Measurements from ENCODE around the gene ABHD12.

The ABHD12 gene

GRCh38 chr20:25351024-25351360, 39.6 kb downstream of the ABHD12 start:
- Histone ChIP-seq H3K4me2 (ENCODE audit: insufficient read depth, low read length) (no peak overlapping the region), H3K79me2 (ENCODE audit: insufficient read depth, low read length) (peaks cover 94% of the 10 kb centered on the region), H3K4me1 (ENCODE audit: insufficient read depth, low read length) (no peaks in the 10 kb centered on the region), H3K9me3 (ENCODE audit: insufficient read depth, low read length, severe bottlenecking) (no peaks in the 10 kb centered on the region), H4K20me1 (ENCODE audit: insufficient read depth, low read length) (peaks cover 39% of the 10 kb centered on the region), H3K4me3 (ENCODE audit: low read depth in 1 of 2, low read length in 2 of 2) (no peak overlapping the region), H2AFZ (ENCODE audit: low read depth, low read length) (no peak overlapping the region), H3K27me3 (ENCODE audit: insufficient read depth, low read length, poor library complexity) (no peaks in the 10 kb centered on the region), H3K36me3 (ENCODE audit: insufficient read depth, low read length) (0 out of 2 replicates have a peak, but pooled peaks cover 4% of the 10 kb centered on the region), H3K9ac (ENCODE audit: low read depth, low read length) (no peak overlapping the region), H3K27ac (ENCODE audit: low read length) (no peak overlapping the region)
- TF ChIP-seq EZH2 (IDR thresholded peaks at IDR 0.05; ENCODE audit: borderline replicate concordance, low read depth, low read length, severe bottlenecking), result no peak
- no peak for TF ChIP-seq CTCF (IDR thresholded peaks at IDR 0.05; ENCODE audit: borderline replicate concordance, extremely low read depth, low read length, poor library complexity, severe bottlenecking)
- no peak for DNase-seq
- ATAC-seq (ENCODE audit: insufficient read depth, low read depth), result no peak

GRCh38 chr20:25346349-25346748, 44.3 kb downstream of the ABHD12 start:
- H4K20me1 ChIP-seq (ENCODE audit: insufficient read depth, low read length), result peaks cover 44% of the 10 kb centered on the region
- no peak overlapping the region for H3K4me2 ChIP-seq (ENCODE audit: insufficient read depth, low read length)
- peaks cover 4% of the 10 kb centered on the region; the same call in 1 of the 2 replicates for H3K4me1 ChIP-seq (ENCODE audit: insufficient read depth, low read length)
- H3K36me3 ChIP-seq (ENCODE audit: insufficient read depth, low read length), result no peaks in the 10 kb centered on the region
- TF ChIP-seq CTCF (IDR thresholded peaks at IDR 0.05; ENCODE audit: borderline replicate concordance, extremely low read depth, low read length, poor library complexity, severe bottlenecking) (no peak), EZH2 (IDR thresholded peaks at IDR 0.05; ENCODE audit: borderline replicate concordance, low read depth, low read length, severe bottlenecking) (no peak)
- no peaks in the 10 kb centered on the region for H3K9me3 ChIP-seq (ENCODE audit: insufficient read depth, low read length, severe bottlenecking)
- H2AFZ ChIP-seq (ENCODE audit: low read depth, low read length), result no peak overlapping the region
- H3K79me2 ChIP-seq (ENCODE audit: insufficient read depth, low read length), result peaks cover 98% of the 10 kb centered on the region
- no peak overlapping the region for H3K4me3 ChIP-seq (ENCODE audit: low read depth in 1 of 2, low read length in 2 of 2)
- no peak overlapping the region for H3K27ac ChIP-seq (ENCODE audit: low read length)
- no peak overlapping the region for H3K9ac ChIP-seq (ENCODE audit: low read depth, low read length)
- H3K27me3 ChIP-seq (ENCODE audit: insufficient read depth, low read length, poor library complexity), result no peaks in the 10 kb centered on the region
- no peak for DNase-seq
- ATAC-seq (ENCODE audit: insufficient read depth, low read depth), result no peak; the same call in 2 of the 3 replicates

- H3K27ac ChIP-seq (ENCODE audit: low read length), result no peak overlapping the region
- H3K4me2 ChIP-seq (ENCODE audit: insufficient read depth, low read length), result no peak overlapping the region
- no peaks in the 10 kb centered on the region for H3K36me3 ChIP-seq (ENCODE audit: insufficient read depth, low read length)
- H4K20me1 ChIP-seq (ENCODE audit: insufficient read depth, low read length), result peaks cover 46% of the 10 kb centered on the region
- no peak overlapping the region for H2AFZ ChIP-seq (ENCODE audit: low read depth, low read length)
- ATAC-seq (ENCODE audit: insufficient read depth, low read depth) (no peak), DNase-seq (no peak)
- H3K9me3 ChIP-seq (ENCODE audit: insufficient read depth, low read length, severe bottlenecking), result no peaks in the 10 kb centered on the region
- H3K27me3 ChIP-seq (ENCODE audit: insufficient read depth, low read length, poor library complexity), result no peaks in the 10 kb centered on the region
- TF ChIP-seq EZH2 (IDR thresholded peaks at IDR 0.05; ENCODE audit: borderline replicate concordance, low read depth, low read length, severe bottlenecking) (no peak), CTCF (IDR thresholded peaks at IDR 0.05; ENCODE audit: borderline replicate concordance, extremely low read depth, low read length, poor library complexity, severe bottlenecking) (no peak)
- no peak overlapping the region for H3K9ac ChIP-seq (ENCODE audit: low read depth, low read length)
- no peak overlapping the region for H3K4me3 ChIP-seq (ENCODE audit: low read depth in 1 of 2, low read length in 2 of 2)
- H3K4me1 ChIP-seq (ENCODE audit: insufficient read depth, low read length), result peaks cover 4% of the 10 kb centered on the region; the same call in 1 of the 2 replicates
- peaks cover 98% of the 10 kb centered on the region for H3K79me2 ChIP-seq (ENCODE audit: insufficient read depth, low read length)
Observed at GRCh38 chr20:25345721-25346120, 44.9 kb downstream of the ABHD12 start.

GRCh38 chr20:25344634-25345033, 46.0 kb downstream of the ABHD12 start:
- Histone ChIP-seq H3K27ac (ENCODE audit: low read length) (no peak overlapping the region), H3K4me2 (ENCODE audit: insufficient read depth, low read length) (no peak overlapping the region), H3K4me1 (ENCODE audit: insufficient read depth, low read length) (peaks cover 4% of the 10 kb centered on the region; the same call in 1 of the 2 replicates), H3K4me3 (ENCODE audit: low read depth in 1 of 2, low read length in 2 of 2) (no peak overlapping the region), H3K36me3 (ENCODE audit: insufficient read depth, low read length) (peaks cover 1% of the 10 kb centered on the region), H3K9me3 (ENCODE audit: insufficient read depth, low read length, severe bottlenecking) (no peaks in the 10 kb centered on the region), H4K20me1 (ENCODE audit: insufficient read depth, low read length) (peaks cover 50% of the 10 kb centered on the region), H3K27me3 (ENCODE audit: insufficient read depth, low read length, poor library complexity) (no peaks in the 10 kb centered on the region), H3K79me2 (ENCODE audit: insufficient read depth, low read length) (peaks cover 97% of the 10 kb centered on the region), H3K9ac (ENCODE audit: low read depth, low read length) (no peak overlapping the region), H2AFZ (ENCODE audit: low read depth, low read length) (no peak overlapping the region)
- no peak for TF ChIP-seq CTCF (IDR thresholded peaks at IDR 0.05; ENCODE audit: borderline replicate concordance, extremely low read depth, low read length, poor library complexity, severe bottlenecking)
- no peak for TF ChIP-seq EZH2 (IDR thresholded peaks at IDR 0.05; ENCODE audit: borderline replicate concordance, low read depth, low read length, severe bottlenecking)
- ATAC-seq (ENCODE audit: insufficient read depth, low read depth), result no peak
- DNase-seq, result no peak

All from DND-41 (cell line).